MM.1S (cell line): ENCODE data around the gene CD84.

Source experiments
- CTCF ChIP-seq: fragments of 300-600 bp; sonication (generic); IDR thresholded peaks from 2 replicates; pipeline ENCODE4 v1.5.1; 2016; ENCODE audit warnings: antibody characterized with exemption, low read length, mixed read lengths
- EZH2 ChIP-seq: fragments of 300-600 bp; sonication (generic); optimal IDR thresholded peaks from 2 replicates; pipeline ENCODE3; 2017; ENCODE audit warnings: low read depth, mild to moderate bottlenecking, antibody characterized with exemption, low read length, mixed read lengths
- EZH2phosphoT487 ChIP-seq: fragments of 300-600 bp; sonication (generic); IDR thresholded peaks from 2 replicates; pipeline ENCODE4 v1.6.1; 2018; ENCODE audit warnings: antibody characterized with exemption, low read length

DNA sequence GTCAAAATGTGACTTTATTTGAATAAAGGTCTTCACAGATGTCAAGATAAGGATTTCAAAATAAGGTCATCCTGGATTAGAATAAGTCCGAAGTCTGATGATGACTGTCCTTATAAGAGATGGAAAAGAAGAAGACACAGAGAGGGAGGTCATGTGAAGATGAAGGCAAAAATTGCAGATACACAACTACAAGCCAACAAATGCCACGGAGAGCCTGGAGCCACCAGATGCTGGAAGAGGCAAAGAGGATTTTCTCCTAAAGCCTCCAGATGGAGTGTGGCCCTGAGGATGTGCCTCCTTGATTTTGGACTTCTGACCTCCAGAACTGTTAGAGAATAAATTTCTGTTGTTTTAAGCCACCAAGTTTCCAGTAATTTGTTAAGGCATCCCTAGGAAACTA lies 36.4 kb upstream of the CD84 start:
- TF ChIP-seq CTCF: no peak
- TF ChIP-seq EZH2phosphoT487: no peak
- no peak for TF ChIP-seq EZH2
